K562 (cell line): Measurements from ENCODE around the gene LGALS3BP. TPM values are rescaled to one million over a fixed set of nuclear protein-coding genes. Genes with fewer than 3 reads are reported as not detected.

Experiments used
- ATAC-seq: fragments of 200-7000 bp; cut with Tn5 transposase; 3 replicates; pipeline ENCODE4 v1.9.1; 2020; ENCODE audit warnings: moderate library complexity
- BruUV-seq: library from RNA; stranded (reverse); fragments of 400-500 nt; replicated peaks from 2 replicates; lab custom pipeline; 2021; lab: Mats Ljungman, UMichigan
- CTCF ChIA-PET: fragments of 300-600 bp; formaldehyde crosslinking; extraction: SDS; loops from one replicate; lab custom pipeline; 2021; ENCODE audit warnings: low intra/inter-chr PET ratio; lab: Yijun Ruan, JAX
- POLR2A ChIA-PET: fragments of 300-600, 350-650 bp; sonication (Branson Sonifier 250); formaldehyde crosslinking; extraction: SDS; loops from one replicate; lab custom pipeline; 2021; ENCODE audit warnings: antibody characterized with exemption, inconsistent platforms; lab: Yijun Ruan, JAX
- DNase-seq, 4 experiments: peaks; one replicate each; pipeline versions ENCODE4 v3.0.0 to v3.0.0-alpha.2; 2011 to 2018; ENCODE audit warnings: low spot score in 3 of 4, mixed read lengths in 3 of 4; ENCODE audit errors: extremely low read depth in 1 of 4
- FAIRE-seq: peaks from 2 replicates; lab custom pipeline; 2011; peaks lifted over from hg19 to GRCh38; lab: Jason Lieb, UNC
- H2AFZ ChIP-seq: 2 replicates; pipeline ENCODE4 v1.6.0; 2011; ENCODE audit warnings: low read depth, low read length, control low read depth, inconsistent platforms
- H3K27ac ChIP-seq: fragments of 200-600 bp; 3 replicates; pipeline ENCODE4 v1.8.0; 2011; ENCODE audit warnings: low read depth, mild to moderate bottlenecking, control low read depth, inconsistent platforms, low read length, moderate library complexity, mixed read lengths; ENCODE audit errors: extremely low read depth
- H3K27me3 ChIP-seq, 2 experiments: fragments of 300-600 bp in 1 of 2; 2 replicates in 1 of 2; 3 replicates in 1 of 2; pipeline versions ENCODE4 v1.6.0 to v1.8.0; 2011; ENCODE audit warnings: inconsistent platforms in 2 of 2, low read length in 2 of 2, mild to moderate bottlenecking in 1 of 2, mixed read lengths in 1 of 2, moderate library complexity in 1 of 2; ENCODE audit not compliant: control insufficient read depth in 2 of 2, insufficient read depth in 2 of 2
- H3K36me3 ChIP-seq: fragments of 300-600 bp; 3 replicates; pipeline ENCODE4 v1.8.0; 2011; ENCODE audit warnings: mild to moderate bottlenecking, low read length, inconsistent platforms; ENCODE audit not compliant: control insufficient read depth, insufficient read depth
- H3K4me1 ChIP-seq, 2 experiments: fragments of 200-600 bp in 1 of 2; replicated peaks in 1 of 2; 2 replicates in 1 of 2; 3 replicates in 1 of 2; pipeline versions ENCODE4 v1.5.1 to v1.8.0; 2011; ENCODE audit warnings: inconsistent platforms in 2 of 2, low read length in 2 of 2, mild to moderate bottlenecking in 1 of 2, mixed read lengths in 1 of 2, moderate library complexity in 1 of 2; ENCODE audit not compliant: control insufficient read depth in 2 of 2, insufficient read depth in 2 of 2
- H3K4me2 ChIP-seq: 2 replicates; pipeline ENCODE4 v1.6.1; 2011; ENCODE audit warnings: low read length, control low read depth, inconsistent platforms, mixed read lengths; ENCODE audit not compliant: insufficient read depth
- H3K4me3 ChIP-seq: fragments of 200-600 bp; sonication (generic), shearing (Covaris generic); 2 replicates; pipeline ENCODE4 v1.5.1; 2016; ENCODE audit warnings: control low read depth, inconsistent platforms
- H3K79me2 ChIP-seq: fragments of 200-600 bp; 3 replicates; pipeline ENCODE4 v1.8.0; 2011; ENCODE audit warnings: low read length, inconsistent platforms; ENCODE audit not compliant: control insufficient read depth, insufficient read depth
- H3K9ac ChIP-seq, 2 experiments: 2 replicates each; pipeline versions ENCODE4 v1.6.0 to v1.6.1; 2011; ENCODE audit warnings: low read depth in 2 of 2, low read length in 2 of 2, control low read depth in 1 of 2, inconsistent platforms in 1 of 2, mild to moderate bottlenecking in 1 of 2, mixed read lengths in 1 of 2; ENCODE audit not compliant: insufficient read depth in 1 of 2
- H3K9me1 ChIP-seq: one replicate; pipeline ENCODE4 v1.6.0; 2011; ENCODE audit warnings: inconsistent platforms, mild to moderate bottlenecking, low read length, moderate library complexity; ENCODE audit not compliant: control insufficient read depth, insufficient read depth
- H3K9me3 ChIP-seq: replicated peaks from 2 replicates; pipeline ENCODE4 v1.5.1; 2011; ENCODE audit warnings: low read depth, low read length, inconsistent platforms; ENCODE audit not compliant: control insufficient read depth, insufficient read depth
- H4K20me1 ChIP-seq: replicated peaks from 2 replicates; pipeline ENCODE4 v1.6.1; 2011; ENCODE audit warnings: low read length, inconsistent platforms, mixed read lengths; ENCODE audit not compliant: control insufficient read depth, insufficient read depth
- CBFA2T2 ChIP-seq: fragments of 450-650 bp; conservative IDR thresholded peaks from 2 replicates; pipeline ENCODE4 v1.6.1; 2017; ENCODE audit warnings: mild to moderate bottlenecking
- MCM2 ChIP-seq: fragments of 450-650 bp; IDR thresholded peaks from 2 replicates; pipeline ENCODE4 v1.6.1; 2017; ENCODE audit warnings: low read depth, mild to moderate bottlenecking
- MYBL2 ChIP-seq, 2 experiments: fragments of 450-650 bp in 1 of 2; sonication (generic) in 1 of 2; formaldehyde crosslinking in 1 of 2; IDR thresholded peaks; 2 replicates each; pipeline versions ENCODE4 v1.6.1 to v1.8.1; 2017 to 2022; ENCODE audit warnings: borderline replicate concordance in 1 of 2, inconsistent platforms in 1 of 2, low read depth in 1 of 2, mild to moderate bottlenecking in 1 of 2, missing genetic modification reagents in 1 of 2, moderate library complexity in 1 of 2
- PHB ChIP-seq: fragments of 250-450 bp; sonication (Bioruptor Pico); IDR thresholded peaks from 2 replicates; pipeline ENCODE4 v1.5.0; 2021
- POLR2G ChIP-seq: fragments of 200-400 bp; formaldehyde crosslinking; IDR thresholded peaks from 2 replicates; pipeline ENCODE4 v1.6.1; 2017; ENCODE audit warnings: low read depth, mild to moderate bottlenecking, antibody characterized with exemption, low read length, moderate library complexity
- PURB ChIP-seq: sonication (generic); formaldehyde crosslinking; IDR thresholded peaks from 2 replicates; pipeline ENCODE4 v1.9.0; 2021; ENCODE audit warnings: low read depth, mild to moderate bottlenecking, missing genetic modification reagents
- ZBTB2 ChIP-seq: fragments of 450-650 bp; IDR thresholded peaks from 2 replicates; pipeline ENCODE4 v1.6.1; 2016; ENCODE audit warnings: antibody characterized with exemption
- WGBS: fragments of 100-300 bp; shearing (Covaris generic); methylation state at CpG from one replicate; pipeline ENCODE4 v1.1.6; 2016; ENCODE audit warnings: low coverage, mixed read lengths; ENCODE audit not compliant: insufficient coverage; ENCODE audit errors: missing lambda C conversion rate; 5-methylcytosine and 5-hydroxymethylcytosine counted together
- in situ Hi-C: fragments of 300-500 bp; cut with MboI; formaldehyde crosslinking; loops from 4 replicates; pipeline ENCODE4 v1.15.0; 2018; ENCODE audit warnings: inconsistent platforms, mixed read lengths
- intact Hi-C: fragments of 100-400 bp; cut with micrococcal nuclease; formaldehyde crosslinking; loops from 2 replicates; pipeline ENCODE4 v1.14.2; 2022
- polyA plus RNA-seq, 8 experiments: library from polyadenylated mRNA; depleted of rRNA in 4 of 8; stranded (reverse) in 5 of 8; unstranded in 3 of 8; fragments of >200 nt; fragmentation: Nextera tagmentation in 2 of 8; fragmentation: Illumina TruSeq in 1 of 8; extraction: Ambion mirVana in 2 of 8; extraction: Trizol in 1 of 8; gene quantifications; 2 replicates each; pipeline versions ENCODE4 v1.2.1 to v1.2.3, GENCODE V29; 2011 to 2014; ENCODE audit warnings: inconsistent platforms in 1 of 8, missing spikeins in 1 of 8
- total RNA-seq, 7 experiments: library from RNA; depleted of rRNA in 6 of 7; stranded (reverse); fragments of >200 nt in 6 of 7; fragmentation: Illumina TruSeq in 2 of 7; extraction: Trizol in 2 of 7; gene quantifications; 2 replicates each; pipeline versions ENCODE4 v1.2.1 to v1.2.3, GENCODE V29; 2011 to 2021; ENCODE audit warnings: low replicate concordance in 1 of 7

The LGALS3BP gene
- total and polyA plus RNA-seq, 9 of the 15 experiments (the other 6 are each of a cell fraction or from before 2014, with no cell fraction given) = 0.39 to 5.3 (median 3.2) TPM

- in situ Hi-C loops = no loop called here
- Histone ChIP-seq H3K9me1 (no peaks in the 10 kb centered on the region), H3K9ac (no peak overlapping the region), H3K4me1 (peaks cover 0 to 6% of the 10 kb centered on the region in 2 experiments; a peak in 2 of 5 replicates), H2AFZ (no peak overlapping the region), H3K4me3 (no peak overlapping the region), H3K36me3 (no peaks in the 10 kb centered on the region), H4K20me1 (0 out of 2 replicates have a peak, but pooled peaks cover 4% of the 10 kb centered on the region), H3K79me2 (no peaks in the 10 kb centered on the region), H3K27me3 (peaks cover 21 to 29% of the 10 kb centered on the region in 2 experiments), H3K9me3 (no peaks in the 10 kb centered on the region), H3K27ac (no peak overlapping the region), H3K4me2 (no peak overlapping the region)
- intact Hi-C loops = loop anchor here (2.0 kb wide), 1 partner anchor 24 kb away; no protein-coding TSS in a partner anchor
- no peak for TF ChIP-seq PHB (CRISPR knock-in tag)
- no peak for TF ChIP-seq POLR2G
- no peak for TF ChIP-seq PURB (CRISPR knock-in tag)
- no peak for TF ChIP-seq MCM2
- no peak for TF ChIP-seq ZBTB2
- no peak for TF ChIP-seq CBFA2T2
- TF ChIP-seq MYBL2 (IDR thresholded peaks at IDR 0.05; ENCODE audit: low read depth) = no peak
- TF ChIP-seq MYBL2 (CRISPR knock-in tag; IDR thresholded peaks at IDR 0.05; ENCODE audit: borderline replicate concordance) = no peak
- ChIA-PET POLR2A (no interaction called here), CTCF (interaction anchor here (1.1 to 2.2 kb wide), 2 partner anchors 23 to 27 kb away, joined by 7 to 8 read pairs; no protein-coding TSS in a partner anchor)
- no peak for DNase-seq
- 25% methylated on average over 2 of the region's 2 CpGs for WGBS
- no peak for FAIRE-seq
- ATAC-seq = no peak
- no TSS peak for BruUV-seq
Observed at GRCh38 chr17:79019261-79019631, 39.5 kb upstream of the LGALS3BP start.
